Skin of body (tissue), 2 donors: Measurements from ENCODE around the gene KRT81. TPM values are rescaled to one million over a fixed set of nuclear protein-coding genes. Genes with fewer than 3 reads are reported as not detected.

Experiments used
- DNase-seq: peaks from one replicate; lab custom pipeline; 2025; lab: John Stamatoyannopoulos, UW
- total RNA-seq: library from RNA; depleted of rRNA; stranded (reverse); fragments of >200 nt; gene quantifications from one replicate; pipeline ENCODE4 v1.2.3, GENCODE V29; 2014

The KRT81 gene
- total RNA-seq, result 27.8 TPM

DNA sequence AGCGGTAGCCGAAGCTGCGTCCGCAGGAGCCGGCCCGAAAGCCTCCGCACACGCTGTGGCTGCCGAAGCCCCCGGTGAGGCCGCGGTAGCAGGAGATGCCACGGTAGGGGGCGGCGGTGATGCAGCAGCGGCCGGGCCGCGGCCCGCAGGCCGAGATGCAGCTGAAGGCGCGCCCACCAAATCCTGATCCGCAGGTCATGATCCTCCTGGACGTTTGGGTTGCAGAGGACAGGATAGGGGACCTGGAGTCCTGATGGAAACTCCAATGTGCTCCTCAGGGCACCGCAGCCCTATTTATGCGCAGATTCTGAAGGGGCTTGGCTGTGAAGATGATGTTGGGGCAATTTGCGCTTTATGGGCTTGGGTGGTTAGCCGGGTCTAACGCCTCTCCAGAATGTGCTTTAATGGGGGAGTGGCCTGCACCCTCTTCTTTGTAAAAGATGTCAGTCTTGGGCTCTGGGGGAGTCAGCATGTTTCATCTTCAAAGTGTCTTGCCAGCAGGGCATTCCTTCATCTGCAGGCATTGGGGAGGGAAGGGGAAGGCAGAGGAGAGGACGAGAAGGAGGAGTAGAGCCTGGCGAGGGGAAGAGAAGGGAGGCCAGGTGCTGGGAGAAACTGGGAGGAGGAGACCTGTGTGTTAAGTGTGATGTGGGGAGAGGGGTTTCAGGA is at the start of gene KRT81:
KRT81 (minus strand) TSS at position 268 of the 669 bp plus-strand sequence; CDS start at position 199, 69 bp downstream.
- DNase-seq, result no peak

DNA sequence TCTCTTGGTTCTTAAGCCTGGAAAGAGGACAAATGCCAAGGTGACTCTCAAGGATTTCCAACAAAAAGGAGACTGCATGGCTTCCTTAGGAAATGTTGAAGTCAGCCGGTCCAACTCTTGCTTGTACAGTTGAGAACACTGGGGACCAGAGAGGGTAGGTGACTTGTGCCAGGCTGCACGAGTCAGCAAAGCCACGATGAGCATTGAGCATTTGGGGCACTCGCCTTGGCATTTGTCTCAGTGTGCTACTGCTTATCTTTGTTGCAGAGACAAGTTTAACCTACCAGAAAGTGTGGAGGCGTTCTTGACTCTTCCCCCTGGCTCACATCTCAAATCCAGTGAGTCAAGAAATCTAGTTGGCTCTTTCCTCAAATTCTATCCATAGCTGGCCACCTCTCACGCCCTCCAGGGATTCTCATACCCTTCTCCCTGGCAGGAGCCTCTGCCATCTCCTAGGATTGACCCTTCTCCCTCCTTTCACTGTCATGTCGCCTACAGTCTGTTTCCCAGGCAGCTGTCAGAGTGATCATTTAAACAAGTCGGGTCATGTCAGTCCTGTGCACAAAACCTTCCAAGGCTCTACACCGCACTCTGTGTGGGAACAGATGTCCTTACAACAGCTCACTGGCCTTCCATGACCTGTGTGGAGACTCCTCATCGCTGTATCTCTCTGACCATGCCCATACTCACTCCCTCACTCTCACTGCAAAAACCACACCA is 47.1 kb upstream of the KRT81 start:
- DNase-seq, result no peak

GRCh38 chr12:52337054-52337453 is 45.7 kb upstream of the KRT81 start:
- DNase-seq, result no peak

- DNase-seq, result no peak
These were observed 45.3 kb upstream of the KRT81 start for GRCh38 chr12:52336641-52337040.

DNA sequence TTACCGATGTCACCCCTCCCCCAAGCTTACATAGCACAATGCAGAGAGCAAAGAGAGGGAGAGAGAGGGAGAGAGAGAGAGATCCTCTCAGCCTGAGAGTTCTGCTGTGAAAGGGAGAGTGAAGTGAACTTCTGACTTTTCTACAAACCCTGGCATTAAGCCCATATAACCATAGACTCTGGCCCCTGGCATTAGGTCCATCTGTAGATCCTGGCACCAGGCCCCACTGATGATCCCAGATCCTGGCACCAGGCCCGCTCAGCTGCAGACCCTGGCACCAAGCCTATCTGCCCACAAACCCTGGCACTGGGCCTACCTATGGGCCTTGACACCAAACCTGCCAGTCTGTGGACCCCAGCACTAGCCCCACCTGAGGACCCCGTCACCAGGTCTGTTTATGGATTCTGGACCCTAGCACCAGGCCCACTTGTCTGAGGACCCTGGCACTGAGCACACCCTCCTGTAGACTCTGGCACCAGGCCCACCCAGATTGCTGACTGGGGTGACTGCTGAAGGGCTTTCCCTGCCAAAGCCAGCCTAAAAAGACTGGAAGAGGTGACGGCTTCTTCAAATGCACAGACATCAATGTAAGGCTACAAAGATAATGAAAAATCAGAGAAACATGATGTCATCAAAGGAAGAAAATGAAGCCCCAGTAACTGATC is 44.4 kb upstream of the KRT81 start:
- no peak for DNase-seq

DNA sequence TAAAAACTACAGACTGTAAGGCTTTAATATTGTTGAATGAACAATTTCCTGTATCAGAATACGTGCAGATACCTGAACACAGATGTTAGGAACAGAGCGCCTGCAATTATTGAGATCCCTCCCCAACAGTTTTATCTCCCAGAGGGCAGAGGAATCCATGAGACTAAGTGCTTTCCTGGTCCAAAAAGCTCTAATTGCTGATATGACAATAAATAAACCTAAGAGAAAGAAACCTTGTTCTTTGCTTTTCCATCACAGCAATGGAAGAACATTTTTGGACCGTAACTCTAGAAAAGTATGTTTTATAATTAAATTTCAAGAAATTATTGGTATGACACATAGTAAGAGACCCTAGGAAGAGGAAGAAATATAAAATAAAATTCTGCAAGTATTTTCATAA is 42.9 kb upstream of the KRT81 start:
- DNase-seq, result no peak

DNA sequence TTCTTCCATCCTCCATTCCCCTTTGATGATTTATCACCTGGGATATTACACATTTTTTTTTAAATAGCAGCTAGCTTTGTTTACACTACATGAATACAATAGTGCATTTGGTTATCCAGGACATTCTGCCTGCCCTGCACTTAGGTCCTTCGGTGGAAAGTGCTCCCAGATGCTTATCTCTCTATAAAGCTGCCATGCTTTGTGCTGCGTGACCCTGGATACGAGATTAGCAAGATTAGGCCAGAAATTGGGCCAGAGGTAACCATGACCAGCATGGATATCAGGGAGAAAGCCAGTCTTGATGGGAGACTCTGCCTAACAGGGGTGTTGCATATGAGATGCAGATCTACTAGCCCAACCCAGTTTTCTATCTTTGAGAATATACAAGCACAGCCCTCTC is 42.0 kb upstream of the KRT81 start:
- no peak for DNase-seq

- no peak for DNase-seq
These were observed 41.0 kb upstream of the KRT81 start for GRCh38 chr12:52332381-52332780.

- DNase-seq, result no peak
These were observed 40.5 kb upstream of the KRT81 start for GRCh38 chr12:52331833-52332232.

- no peak for DNase-seq
These were observed 39.7 kb upstream of the KRT81 start for GRCh38 chr12:52331039-52331438.

- no peak for DNase-seq
These were observed 36.6 kb upstream of the KRT81 start for GRCh38 chr12:52327830-52328500.

- peak; percentile 6 for DNase-seq
These were observed 35.9 kb upstream of the KRT81 start for GRCh38 chr12:52327052-52327829.

- DNase-seq, result no peak
These were observed 32.8 kb upstream of the KRT81 start for GRCh38 chr12:52324153-52324444.

DNA sequence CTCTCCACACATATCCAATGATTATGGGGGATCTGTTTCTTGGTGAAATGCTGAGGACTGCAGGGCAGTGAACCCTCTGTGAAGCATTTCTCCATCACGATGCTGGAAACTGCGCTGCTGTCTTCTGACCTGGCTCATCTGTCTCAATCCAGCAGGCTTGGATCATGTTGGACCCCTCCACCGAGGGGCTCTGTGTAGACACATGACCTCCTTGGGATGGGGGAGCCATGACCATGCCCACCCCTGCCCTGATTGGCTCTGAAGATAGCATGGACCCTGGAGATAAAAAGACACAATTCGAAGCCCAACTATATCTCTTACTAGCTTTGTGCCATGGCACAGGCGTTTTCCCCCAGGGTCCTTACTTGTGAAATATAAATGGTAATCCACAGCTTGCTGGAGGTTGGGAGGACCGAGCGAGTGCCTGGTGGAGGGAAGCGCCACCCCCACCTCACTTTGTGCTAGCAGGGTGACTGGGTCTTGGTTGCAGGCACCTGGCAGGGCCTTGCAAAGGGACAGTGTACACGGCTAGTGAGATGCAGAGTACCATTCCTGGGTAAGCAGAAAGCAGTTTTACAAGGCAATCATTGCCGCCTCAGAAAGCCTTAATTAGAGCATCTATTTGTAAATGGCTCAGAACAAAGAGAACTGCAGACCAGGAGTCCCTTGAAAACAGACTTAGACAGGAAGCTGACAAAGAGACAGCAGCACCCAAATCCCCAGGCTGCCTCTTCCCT is 32.2 kb upstream of the KRT81 start:
- DNase-seq, result no peak

- no peak for DNase-seq
These were observed 31.7 kb upstream of the KRT81 start for GRCh38 chr12:52323001-52323400.

- no peak for DNase-seq
These were observed 30.7 kb upstream of the KRT81 start for GRCh38 chr12:52322069-52322468.

GRCh38 chr12:52321418-52321817 is 30.1 kb upstream of the KRT81 start:
- no peak for DNase-seq

- no peak for DNase-seq
These were observed 29.6 kb upstream of the KRT81 start, which contains the start of gene KRT83 for GRCh38 chr12:52320784-52321400. Gene KRT83 (minus strand): TSS chr12:52321398. CDS start chr12:52321335, 63 bp downstream.

- no peak for DNase-seq
These were observed 27.8 kb upstream of the KRT81 start for GRCh38 chr12:52319097-52319496.
